Kidney epithelial cell (primary cell): ENCODE data around the gene CCDC73. TPM values are rescaled to one million over a fixed set of nuclear protein-coding genes. Genes with fewer than 3 reads are reported as not detected.

Experiments used
- total RNA-seq: library from RNA; depleted of rRNA; stranded (reverse); fragments of >200 nt; gene quantifications from 2 replicates; pipeline ENCODE4 v1.2.3, GENCODE V29; 2015

The CCDC73 gene
- total RNA-seq, 1 donor from 2014 or later = not detected

Other genes starting within 250 kb of the CCDC73 start
- gene EIF3M, start 210.8 kb downstream of the CCDC73 start, total RNA-seq = 613 and 759 TPM in 2 replicates
- gene PRRG4, start 35.3 kb upstream of the CCDC73 start, total RNA-seq = 3.0 and 3.7 TPM in 2 replicates
- gene QSER1, start 98.1 kb upstream of the CCDC73 start, total RNA-seq = 21.6 and 24.6 TPM in 2 replicates
- 0.55 and 0.63 TPM in 2 replicates for gene DEPDC7, start 221.2 kb upstream of the CCDC73 start, total RNA-seq
- 22.3 and 26.1 TPM in 2 replicates for gene TCP11L1, start 244.9 kb upstream of the CCDC73 start, total RNA-seq